K562 treated with DMSO at 1 percent for 48 hours (cell line): ENCODE data around the gene PSMA6. TPM values are rescaled to one million over a fixed set of nuclear protein-coding genes. Genes with fewer than 3 reads are reported as not detected.

Source experiments
- total RNA-seq: library from RNA; unstranded; fragments of 300-600 nt; gene quantifications from 2 replicates; pipeline ENCODE4 v1.2.3, GENCODE V29; 2022; ENCODE audit warnings: low replicate concordance; ENCODE audit errors: extremely low read depth

Gene PSMA6
- total RNA-seq, result not detected in 2 replicates

GRCh38 chr14:35292051-35292769, at the start of gene PSMA6:
PSMA6 (plus strand) TSS chr14:35292382; CDS start chr14:35292477, 95 bp downstream.

Other genes starting within 250 kb of the PSMA6 start
- gene FAM177A1, start 246.1 kb upstream of the PSMA6 start, total RNA-seq, result not detected in 2 replicates
- not detected in 2 replicates for gene PPP2R3C, start 170.4 kb upstream of the PSMA6 start, total RNA-seq
- not detected in 2 replicates for gene PRORP, start 169.8 kb upstream of the PSMA6 start, total RNA-seq
- gene NFKBIA, start 112.4 kb downstream of the PSMA6 start, total RNA-seq, result not detected in 2 replicates
- gene INSM2, start 241.8 kb downstream of the PSMA6 start, total RNA-seq, result not detected in 2 replicates